Effector memory CD8-positive, alpha-beta T cell (primary cell): ENCODE data around the gene MOGAT3.
A peak's percentile ranks its signal among the peaks of the same experiment; 100 is the strongest.

Experiments used
- ATAC-seq: fragments of 150-1000 bp; cut with Tn5 transposase; replicated peaks from 2 replicates; pipeline ENCODE4 v1.10.0; 2021; ENCODE audit warnings: mild to moderate bottlenecking, moderate library complexity
- DNase-seq, 3 experiments: peaks; one replicate each; pipeline ENCODE4 v3.0.0; 2021
- H3K27ac Mint-ChIP-seq, 2 donors: one replicate each; pipeline ENCODE4 v1.8.0; 2022; ENCODE audit warnings: mild to moderate bottlenecking in 2 of 2, mixed read lengths in 2 of 2, moderate library complexity in 2 of 2
- H3K27me3 Mint-ChIP-seq, 2 donors: one replicate each; pipeline ENCODE4 v1.8.0; 2022; ENCODE audit warnings: mixed read lengths in 2 of 2
- H3K36me3 Mint-ChIP-seq: one replicate; pipeline ENCODE4 v1.8.0; 2022; ENCODE audit warnings: mild to moderate bottlenecking, moderate library complexity, mixed read lengths; ENCODE audit not compliant: insufficient read depth
- H3K4me1 Mint-ChIP-seq, 2 donors: one replicate each; pipeline ENCODE4 v1.8.0; 2022; ENCODE audit warnings: low read depth in 2 of 2, mixed read lengths in 2 of 2
- H3K4me3 Mint-ChIP-seq, 2 donors: one replicate each; pipeline ENCODE4 v1.8.0; 2022; ENCODE audit warnings: mild to moderate bottlenecking in 2 of 2, mixed read lengths in 2 of 2, moderate library complexity in 2 of 2
- H3K9me3 Mint-ChIP-seq, 2 donors: one replicate each; pipeline ENCODE4 v1.8.0; 2022; ENCODE audit warnings: mixed read lengths in 2 of 2

Gene MOGAT3

GRCh38 chr7:101163279-101164070 lies 37.4 kb downstream of the MOGAT3 start:
- no peak overlapping the region for H3K27ac Mint-ChIP-seq
- H3K4me1 Mint-ChIP-seq = peaks cover 21 to 30% of the 10 kb centered on the region in 2 donors

GRCh38 chr7:101162551-101163278 lies 38.1 kb downstream of the MOGAT3 start:
- Mint-ChIP-seq H3K27ac (no peak overlapping the region), H3K4me3 (peak overlapping the region; percentile 74 to 91), H3K36me3 (peaks cover 22% of the 10 kb centered on the region), H3K4me1 (peaks cover 18 to 25% of the 10 kb centered on the region in 2 donors), H3K9me3 (peaks cover 0 to 4% of the 10 kb centered on the region in 2 donors), H3K27me3 (peaks cover 32 to 60% of the 10 kb centered on the region in 2 donors)
- no peak for DNase-seq
- ATAC-seq = no peak

More at GRCh38 chr7:101163279-101164070, 37.4 kb downstream of the MOGAT3 start:
- Mint-ChIP-seq H3K36me3 (peaks cover 22% of the 10 kb centered on the region), H3K27me3 (peaks cover 40 to 68% of the 10 kb centered on the region in 2 donors), H3K4me3 (peak overlapping the region; percentile 74 to 91), H3K9me3 (peaks cover 0 to 4% of the 10 kb centered on the region in 2 donors)
- ATAC-seq (no peak), DNase-seq (no peak)

- Mint-ChIP-seq H3K27ac (no peak overlapping the region), H3K36me3 (peaks cover 19% of the 10 kb centered on the region)
- ATAC-seq = no peak
Observed at GRCh38 chr7:101161692-101162471, 39.0 kb downstream of the MOGAT3 start.

GRCh38 chr7:101160910-101161309 lies 39.9 kb downstream of the MOGAT3 start:
- DNase-seq (no peak), ATAC-seq (no peak)
- Mint-ChIP-seq H3K27me3 (peaks cover 15 to 42% of the 10 kb centered on the region in 2 donors), H3K4me3 (peak overlapping the region in 1 of 2 donors; percentile 31), H3K27ac (no peak overlapping the region), H3K36me3 (peaks cover 14% of the 10 kb centered on the region), H3K4me1 (peaks cover 11 to 14% of the 10 kb centered on the region in 2 donors), H3K9me3 (peaks cover 0 to 4% of the 10 kb centered on the region in 2 donors)

More at GRCh38 chr7:101161692-101162471, 39.0 kb downstream of the MOGAT3 start:
- Mint-ChIP-seq H3K9me3 (peaks cover 0 to 4% of the 10 kb centered on the region in 2 donors), H3K4me3 (peak overlapping the region; percentile 74 to 91), H3K4me1 (peaks cover 16 to 18% of the 10 kb centered on the region in 2 donors), H3K27me3 (peaks cover 24 to 52% of the 10 kb centered on the region in 2 donors)
- DNase-seq = no peak

- Mint-ChIP-seq H3K9me3 (no peaks in the 10 kb centered on the region), H3K27ac (no peak overlapping the region), H3K36me3 (peaks cover 7% of the 10 kb centered on the region), H3K4me3 (no peak overlapping the region), H3K27me3 (peaks cover 7 to 33% of the 10 kb centered on the region in 2 donors), H3K4me1 (peaks cover 10 to 13% of the 10 kb centered on the region in 2 donors)
- DNase-seq = no peak
- ATAC-seq = no peak
Observed at GRCh38 chr7:101159696-101160674, 40.9 kb downstream of the MOGAT3 start.

DNA sequence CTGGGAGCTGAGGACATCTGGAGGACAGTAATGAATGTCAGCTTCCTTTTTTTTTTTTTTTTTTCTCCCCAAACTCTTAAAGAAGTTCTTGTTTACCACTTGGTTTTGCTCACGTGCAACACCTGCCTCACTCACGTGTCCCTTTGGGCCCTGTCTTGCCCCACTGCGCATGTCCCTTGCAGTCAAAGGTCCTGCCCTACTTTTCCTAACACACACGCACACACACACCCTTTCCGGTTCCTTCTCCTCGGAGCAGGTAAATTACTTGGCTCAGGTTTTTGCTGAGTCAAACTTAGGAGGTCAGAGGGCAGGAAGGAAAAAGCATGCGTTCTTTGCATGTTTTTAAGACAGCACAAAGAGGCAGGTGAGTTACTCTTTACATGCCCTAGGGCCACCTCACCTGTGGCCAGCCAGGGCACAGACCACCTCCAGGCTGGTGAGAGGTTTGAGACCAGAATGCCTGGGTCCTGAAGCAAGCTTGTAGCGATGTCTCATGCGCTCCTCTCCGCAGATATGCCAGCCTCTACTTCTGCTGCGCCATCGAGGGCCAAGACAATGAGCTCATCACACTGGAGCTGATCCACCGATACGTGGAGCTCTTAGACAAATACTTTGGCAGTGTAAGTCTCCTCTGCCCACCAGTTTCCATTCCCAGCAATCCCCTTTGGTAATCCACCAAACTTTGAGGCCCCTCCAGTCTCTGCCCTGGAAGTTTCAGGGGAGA lies 43.8 kb downstream of the MOGAT3 start:
- H3K9me3 Mint-ChIP-seq = no peaks in the 10 kb centered on the region
- H3K4me3 Mint-ChIP-seq = no peak overlapping the region
- no peak overlapping the region for H3K27ac Mint-ChIP-seq
- H3K27me3 Mint-ChIP-seq = peaks cover 7 to 22% of the 10 kb centered on the region in 2 donors
- DNase-seq (no peak), ATAC-seq (no peak)
- peaks cover 12 to 14% of the 10 kb centered on the region in 2 donors for H3K4me1 Mint-ChIP-seq
- H3K36me3 Mint-ChIP-seq = peaks cover 8% of the 10 kb centered on the region

DNA sequence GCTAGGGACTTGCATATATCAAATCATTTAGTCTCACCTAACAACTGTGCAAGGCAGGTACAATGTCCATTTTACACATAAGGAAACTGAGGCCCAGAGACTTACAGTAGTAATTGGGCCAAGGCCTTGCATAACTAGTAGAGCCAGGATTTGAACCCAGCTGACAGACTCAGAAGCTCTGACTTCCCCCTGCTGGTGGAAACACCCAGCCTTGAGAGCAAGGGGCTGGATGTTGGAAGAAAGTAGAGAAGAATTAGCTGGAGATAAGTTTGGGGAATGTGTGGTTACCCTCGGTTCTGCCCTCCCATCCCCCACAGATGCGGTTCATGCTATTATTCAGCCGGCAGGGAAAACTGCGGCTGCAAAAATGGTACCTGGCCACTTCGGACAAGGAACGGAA lies 44.6 kb downstream of the MOGAT3 start:
- H3K27me3 Mint-ChIP-seq = peaks cover 2 to 14% of the 10 kb centered on the region in 2 donors
- H3K4me1 Mint-ChIP-seq = peaks cover 12 to 14% of the 10 kb centered on the region in 2 donors
- ATAC-seq = no peak
- no peak overlapping the region for H3K4me3 Mint-ChIP-seq
- H3K27ac Mint-ChIP-seq = no peak overlapping the region
- no peak for DNase-seq
- H3K36me3 Mint-ChIP-seq = peaks cover 11% of the 10 kb centered on the region
- no peaks in the 10 kb centered on the region for H3K9me3 Mint-ChIP-seq

- Mint-ChIP-seq H3K36me3 (peaks cover 11% of the 10 kb centered on the region), H3K27me3 (peaks cover 0 to 5% of the 10 kb centered on the region in 2 donors), H3K4me1 (peaks cover 12 to 14% of the 10 kb centered on the region in 2 donors), H3K4me3 (peak overlapping the region; percentile 72 to 84), H3K27ac (peak overlapping the region; percentile 9 to 61), H3K9me3 (no peaks in the 10 kb centered on the region)
- ATAC-seq (no peak), DNase-seq (no peak)
Observed at GRCh38 chr7:101155303-101155702, 45.5 kb downstream of the MOGAT3 start.

DNA sequence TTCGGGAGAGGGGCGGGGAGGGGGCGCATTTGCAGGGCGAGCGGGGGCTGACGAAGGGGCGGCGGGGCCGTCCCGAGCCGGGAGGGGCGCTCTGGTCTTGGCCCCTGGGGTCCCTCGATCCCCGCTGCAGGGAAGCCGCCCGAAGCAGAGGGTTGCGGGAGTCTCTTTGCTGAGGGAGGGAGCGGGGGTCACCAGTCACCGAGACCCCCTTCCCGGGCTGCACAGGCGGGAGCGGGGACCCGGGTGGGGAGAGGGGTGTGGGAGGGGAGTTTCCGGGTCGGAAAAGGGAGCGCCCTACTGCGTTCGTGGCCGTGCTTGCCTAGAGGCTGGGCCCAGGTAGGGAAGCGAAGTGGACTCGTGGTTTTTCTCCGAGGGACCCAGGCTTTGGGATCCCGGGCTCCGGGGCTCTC lies 46.1 kb downstream of the MOGAT3 start:
- peaks cover 12 to 14% of the 10 kb centered on the region in 2 donors for H3K4me1 Mint-ChIP-seq
- peaks cover 3 to 5% of the 10 kb centered on the region in 2 donors for H3K27me3 Mint-ChIP-seq
- H3K36me3 Mint-ChIP-seq = peaks cover 11% of the 10 kb centered on the region
- peak; percentile 18 for ATAC-seq
- peak overlapping the region; percentile 61 to 87 for H3K27ac Mint-ChIP-seq
- no peaks in the 10 kb centered on the region for H3K9me3 Mint-ChIP-seq
- no peak for DNase-seq
- H3K4me3 Mint-ChIP-seq = peak overlapping the region; percentile 72 to 84

GRCh38 chr7:101153969-101154692 lies 46.7 kb downstream of the MOGAT3 start, which contains the start of gene AP1S1:
TSS of gene AP1S1 (plus strand) at chr7:101154476. CDS start at chr7:101154515, 39 bp downstream.
- ATAC-seq = peak; percentile 91
- Mint-ChIP-seq H3K4me1 (peaks cover 12 to 14% of the 10 kb centered on the region in 2 donors), H3K27me3 (peaks cover 9 to 10% of the 10 kb centered on the region in 2 donors), H3K4me3 (peak within 1 kb of the TSS; percentile 72 to 84), H3K27ac (peak within 1 kb of the TSS; percentile 87 to 91), H3K36me3 (peaks cover 11% of the 10 kb centered on the region), H3K9me3 (no peaks in the 10 kb centered on the region)
- peak; percentile 78 to 87 (median 85) for DNase-seq
